ENCODE measurements around the gene GMPPA.

GMPPA gene

DNA sequence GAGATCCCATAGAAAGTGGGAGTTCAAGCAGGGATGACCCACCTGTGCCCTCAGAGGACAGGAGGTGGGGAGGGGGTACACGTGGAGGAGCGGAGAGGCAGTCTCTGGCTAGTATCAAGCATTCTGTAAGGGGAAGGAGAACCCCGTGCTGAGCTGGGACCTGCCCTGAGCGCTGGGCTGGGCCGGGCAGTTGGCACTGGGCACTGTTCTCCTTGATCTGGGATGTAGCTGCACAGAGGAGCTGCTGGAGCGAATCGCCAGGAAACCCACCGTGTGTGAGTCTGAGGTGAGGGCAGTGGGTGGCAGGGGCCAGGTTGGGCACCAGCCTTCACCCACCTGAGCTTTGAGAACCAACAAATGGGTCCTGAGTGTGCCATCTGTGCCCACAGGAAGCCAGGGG, 19.8 kb upstream of the GMPPA start:
- TF ChIP-seq, protein P1, sequence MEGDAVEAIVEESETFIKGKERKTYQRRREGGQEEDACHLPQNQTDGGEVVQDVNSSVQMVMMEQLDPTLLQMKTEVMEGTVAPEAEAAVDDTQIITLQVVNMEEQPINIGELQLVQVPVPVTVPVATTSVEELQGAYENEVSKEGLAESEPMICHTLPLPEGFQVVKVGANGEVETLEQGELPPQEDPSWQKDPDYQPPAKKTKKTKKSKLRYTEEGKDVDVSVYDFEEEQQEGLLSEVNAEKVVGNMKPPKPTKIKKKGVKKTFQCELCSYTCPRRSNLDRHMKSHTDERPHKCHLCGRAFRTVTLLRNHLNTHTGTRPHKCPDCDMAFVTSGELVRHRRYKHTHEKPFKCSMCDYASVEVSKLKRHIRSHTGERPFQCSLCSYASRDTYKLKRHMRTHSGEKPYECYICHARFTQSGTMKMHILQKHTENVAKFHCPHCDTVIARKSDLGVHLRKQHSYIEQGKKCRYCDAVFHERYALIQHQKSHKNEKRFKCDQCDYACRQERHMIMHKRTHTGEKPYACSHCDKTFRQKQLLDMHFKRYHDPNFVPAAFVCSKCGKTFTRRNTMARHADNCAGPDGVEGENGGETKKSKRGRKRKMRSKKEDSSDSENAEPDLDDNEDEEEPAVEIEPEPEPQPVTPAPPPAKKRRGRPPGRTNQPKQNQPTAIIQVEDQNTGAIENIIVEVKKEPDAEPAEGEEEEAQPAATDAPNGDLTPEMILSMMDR (IDR thresholded peaks at IDR 0.05; ENCODE audit: control insufficient read depth, insufficient read depth, low read depth, low read length, missing control alignments): no peak
- DNase-seq (ENCODE audit: low read depth): no peak
- no peak overlapping the region for H3K4me3 ChIP-seq (ENCODE audit: control insufficient read depth, low read depth, low read length)

DNA sequence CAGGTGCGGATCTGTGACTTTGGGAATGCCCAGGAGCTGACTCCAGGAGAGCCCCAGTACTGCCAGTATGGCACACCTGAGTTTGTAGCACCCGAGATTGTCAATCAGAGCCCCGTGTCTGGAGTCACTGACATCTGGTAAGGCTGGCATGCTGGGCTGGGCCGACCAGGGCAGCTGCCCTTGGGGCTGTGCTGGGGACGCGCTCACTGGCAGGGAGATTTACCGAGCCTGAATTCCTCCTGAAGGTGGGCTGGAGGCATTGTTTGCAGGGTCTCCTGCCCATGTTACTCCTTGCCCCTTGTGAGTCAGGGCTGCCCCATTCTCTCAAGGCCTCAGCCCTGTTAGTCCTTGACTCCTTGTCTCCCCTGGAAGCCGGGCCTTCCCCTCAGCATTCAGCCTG, 18.7 kb upstream of the GMPPA start:
- H3K4me3 ChIP-seq (ENCODE audit: control insufficient read depth, low read depth, low read length): no peak overlapping the region
- TF ChIP-seq, protein P1 (IDR thresholded peaks at IDR 0.05; ENCODE audit: control insufficient read depth, insufficient read depth, low read depth, low read length, missing control alignments): no peak
- no peak for DNase-seq (ENCODE audit: low read depth)

DNA sequence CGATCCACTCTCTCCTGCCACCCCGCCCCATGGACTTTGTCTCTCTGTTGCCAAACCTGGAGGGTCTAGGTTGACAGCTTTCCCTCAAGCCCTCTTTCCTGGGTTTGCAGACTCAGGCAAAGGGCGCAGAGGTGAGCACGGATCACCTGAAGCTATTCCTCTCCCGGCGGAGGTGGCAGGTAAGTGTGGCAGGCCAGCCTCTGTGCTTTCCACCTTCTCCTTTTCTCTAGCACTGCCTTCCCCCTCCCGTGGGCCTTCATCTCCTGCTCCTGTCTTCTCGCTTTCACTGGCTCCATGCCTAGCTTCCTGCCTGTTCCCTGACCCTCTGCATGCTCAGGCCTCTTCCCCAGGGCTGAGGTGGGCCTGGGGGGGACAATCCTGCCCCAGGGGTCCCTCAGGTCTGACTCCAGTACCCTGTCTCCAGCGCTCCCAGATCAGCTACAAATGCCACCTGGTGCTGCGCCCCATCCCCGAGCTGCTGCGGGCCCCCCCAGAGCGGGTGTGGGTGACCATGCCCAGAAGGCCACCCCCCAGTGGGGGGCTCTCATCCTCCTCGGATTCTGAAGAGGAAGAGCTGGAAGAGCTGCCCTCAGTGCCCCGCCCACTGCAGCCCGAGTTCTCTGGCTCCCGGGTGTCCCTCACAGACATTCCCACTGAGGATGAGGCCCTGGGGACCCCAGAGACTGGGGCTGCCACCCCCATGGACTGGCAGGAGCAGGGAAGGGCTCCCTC, 15.9 kb upstream of the GMPPA start:
- TF ChIP-seq, protein P1 (IDR thresholded peaks at IDR 0.05; ENCODE audit: control insufficient read depth, insufficient read depth, low read depth, low read length, missing control alignments): no peak
- DNase-seq (ENCODE audit: low read depth): no peak
- H3K4me3 ChIP-seq (ENCODE audit: control insufficient read depth, low read depth, low read length): no peak overlapping the region

- DNase-seq (ENCODE audit: low read depth): no peak
- no peak overlapping the region for H3K4me3 ChIP-seq (ENCODE audit: control insufficient read depth, low read depth, low read length)
- TF ChIP-seq, protein P1 (IDR thresholded peaks at IDR 0.05; ENCODE audit: control insufficient read depth, insufficient read depth, low read depth, low read length, missing control alignments): no peak
These were observed 15.0 kb upstream of the GMPPA start for GRCh38 chr2:219483451-219484342.

- TF ChIP-seq, protein P1 (IDR thresholded peaks at IDR 0.05; ENCODE audit: control insufficient read depth, insufficient read depth, low read depth, low read length, missing control alignments): no peak
- no peak overlapping the region for H3K4me3 ChIP-seq (ENCODE audit: control insufficient read depth, low read depth, low read length)
- no peak for DNase-seq (ENCODE audit: low read depth)
These were observed 14.1 kb upstream of the GMPPA start for GRCh38 chr2:219484343-219485200.

DNA sequence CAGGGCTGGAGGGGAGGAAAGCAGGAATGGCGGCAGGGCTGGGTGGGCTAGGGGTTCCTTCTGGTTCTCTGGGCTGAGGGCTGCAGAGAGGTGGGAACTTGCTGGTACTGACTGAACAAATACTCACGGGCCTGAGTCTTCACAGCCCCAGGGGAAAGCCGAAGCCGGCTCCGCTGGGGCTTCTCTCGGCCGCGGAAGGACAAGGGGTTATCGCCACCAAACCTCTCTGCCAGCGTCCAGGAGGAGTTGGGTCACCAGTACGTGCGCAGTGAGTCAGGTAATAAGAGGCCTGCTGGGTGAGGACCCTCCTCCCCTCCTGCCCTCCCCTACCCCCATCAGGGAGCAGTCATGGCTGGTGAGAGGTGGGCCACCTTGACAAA, 13.5 kb upstream of the GMPPA start:
- TF ChIP-seq, protein P1 (IDR thresholded peaks at IDR 0.05; ENCODE audit: control insufficient read depth, insufficient read depth, low read depth, low read length, missing control alignments): no peak
- no peak overlapping the region for H3K4me3 ChIP-seq (ENCODE audit: control insufficient read depth, low read depth, low read length)
- DNase-seq (ENCODE audit: low read depth): no peak

Measured in AG09309 (cell line).